Measurements from ENCODE around the gene CD177. TPM values are rescaled to one million over a fixed set of nuclear protein-coding genes. Genes with fewer than 3 reads are reported as not detected.

CD177 gene
- total and polyA plus RNA-seq, 8 donors: 0.25 to 11.3 (median 2.8) TPM; not detected in 3

- intact Hi-C loops (cut with DNase I; ENCODE audit: low total_unique reads): no loop called here
- TF ChIP-seq CTCF (IDR thresholded peaks at IDR 0.05) (no peak), EP300 (IDR thresholded peaks at IDR 0.05) (no peak), POLR2AphosphoS5 (IDR thresholded peaks at IDR 0.05) (no peak)
- Histone ChIP-seq H3K27me3 (peaks cover 0 to 33% (median 0%) of the 10 kb centered on the region in 3 donors), H3K27ac (no peak overlapping the region), H3K4me1 (no peaks in the 10 kb centered on the region), H3K4me3 (no peak overlapping the region), H3K36me3 (no peaks in the 10 kb centered on the region), H3K9me3 (no peaks in the 10 kb centered on the region)
- WGBS, 5 donors: 31 to 44% (median 36%) methylated on average over 4 to 6 of the region's 6 CpGs
- no peak for DNase-seq
Observed at GRCh38 chr19:43395561-43395960, 42.1 kb downstream of the CD177 start.

GRCh38 chr19:43406297-43406696 is 52.8 kb downstream of the CD177 start:
- Histone ChIP-seq H3K4me3 (no peak overlapping the region), H3K27ac (no peak overlapping the region), H3K36me3 (no peaks in the 10 kb centered on the region), H3K9me3 (no peaks in the 10 kb centered on the region), H3K4me1 (peaks cover 0 to 4% (median 0%) of the 10 kb centered on the region in 4 donors), H3K27me3 (peaks cover 0 to 5% (median 0%) of the 10 kb centered on the region in 3 donors)
- TF ChIP-seq POLR2AphosphoS5 (IDR thresholded peaks at IDR 0.05) (no peak), CTCF (IDR thresholded peaks at IDR 0.05) (no peak), POLR2A (IDR thresholded peaks at IDR 0.05) (no peak), EP300 (IDR thresholded peaks at IDR 0.05) (no peak)
- DNase-seq: no peak
- intact Hi-C loops (cut with DNase I; ENCODE audit: low total_unique reads): no loop called here
- WGBS, 5 donors: 66 to 88% (median 83%) methylated on average over 24 of the region's 24 CpGs

- WGBS, 5 donors: 81 to 95% (median 88%) methylated on average over 18 to 22 of the region's 22 CpGs
- no peak for DNase-seq
- intact Hi-C loops (cut with DNase I; ENCODE audit: low total_unique reads): no loop called here
- Histone ChIP-seq H3K27ac (no peak overlapping the region), H3K9me3 (no peaks in the 10 kb centered on the region), H3K4me1 (peaks cover 0 to 4% (median 0%) of the 10 kb centered on the region in 4 donors), H3K27me3 (peaks cover 0 to 5% (median 0%) of the 10 kb centered on the region in 3 donors), H3K36me3 (no peaks in the 10 kb centered on the region), H3K4me3 (no peak overlapping the region)
- TF ChIP-seq POLR2A (IDR thresholded peaks at IDR 0.05) (no peak), EP300 (IDR thresholded peaks at IDR 0.05) (no peak), CTCF (IDR thresholded peaks at IDR 0.05) (no peak), POLR2AphosphoS5 (IDR thresholded peaks at IDR 0.05) (no peak)
Observed at GRCh38 chr19:43407416-43408005, 54.0 kb downstream of the CD177 start.

- peaks cover 0 to 2% (median 0%) of the 10 kb centered on the region in 4 donors for H3K4me1 ChIP-seq
- DNase-seq: no peak
- H3K36me3 ChIP-seq: no peaks in the 10 kb centered on the region
- no peak overlapping the region for H3K4me3 ChIP-seq
- TF ChIP-seq POLR2AphosphoS5 (IDR thresholded peaks at IDR 0.05) (no peak), POLR2A (IDR thresholded peaks at IDR 0.05) (no peak), CTCF (IDR thresholded peaks at IDR 0.05) (no peak), EP300 (IDR thresholded peaks at IDR 0.05) (no peak)
- intact Hi-C loops (cut with DNase I; ENCODE audit: low total_unique reads): no loop called here
- no peaks in the 10 kb centered on the region for H3K9me3 ChIP-seq
- H3K27me3 ChIP-seq: peaks cover 0 to 5% (median 0%) of the 10 kb centered on the region in 3 donors
- WGBS, 5 donors: 89 to 94% (median 91%) methylated on average over 21 to 34 of the region's 34 CpGs
- no peak overlapping the region for H3K27ac ChIP-seq
Observed at GRCh38 chr19:43408043-43408442, 54.6 kb downstream of the CD177 start.
